Neural progenitor cell (in vitro differentiated cells): Measurements from ENCODE around the gene SAMD4A. TPM values are rescaled to one million over a fixed set of nuclear protein-coding genes. Genes with fewer than 3 reads are reported as not detected.
A peak's percentile ranks its signal among the peaks of the same experiment; 100 is the strongest.

Experiments used
- DNase-seq: peaks from one replicate; pipeline ENCODE4 v3.0.0-alpha.2; 2016; ENCODE audit warnings: low spot score
- H2AFZ ChIP-seq: fragments of 200-600 bp; sonication (generic); replicated peaks from 2 replicates; pipeline ENCODE4 v1.6.1; 2016; ENCODE audit warnings: antibody characterized with exemption
- H3F3A ChIP-seq: fragments of 200-600 bp; sonication (generic); 2 replicates; pipeline ENCODE4 v1.6.1; 2016; ENCODE audit warnings: antibody characterized with exemption, low read depth
- H3K27ac ChIP-seq: fragments of 200-600 bp; sonication (generic); 2 replicates; pipeline ENCODE4 v1.5.1; 2016; ENCODE audit warnings: mild to moderate bottlenecking
- H3K27me3 ChIP-seq: fragments of 200-600 bp; sonication (generic); 2 replicates; pipeline ENCODE4 v1.6.1; 2016; ENCODE audit warnings: mild to moderate bottlenecking, moderate library complexity
- H3K36me3 ChIP-seq: fragments of 200-600 bp; sonication (generic); 2 replicates; pipeline ENCODE4 v1.5.1; 2016
- H3K4me1 ChIP-seq: fragments of 200-600 bp; sonication (generic); 2 replicates; pipeline ENCODE4 v1.6.1; 2016; ENCODE audit warnings: mixed run types
- H3K4me2 ChIP-seq: fragments of 200-600 bp; sonication (generic); 2 replicates; pipeline ENCODE4 v1.6.1; 2016
- H3K4me3 ChIP-seq: fragments of 200-600 bp; sonication (generic); 2 replicates; pipeline ENCODE4 v1.5.1; 2016
- H3K79me2 ChIP-seq: fragments of 200-600 bp; sonication (generic); 2 replicates; pipeline ENCODE4 v1.6.1; 2016; ENCODE audit warnings: low read depth
- H3K9ac ChIP-seq: fragments of 200-600 bp; sonication (generic); 2 replicates; pipeline ENCODE4 v1.6.1; 2016
- H3K9me3 ChIP-seq: fragments of 200-600 bp; sonication (generic); 2 replicates; pipeline ENCODE4 v1.5.1; 2016; ENCODE audit warnings: low read depth
- H4K20me1 ChIP-seq: fragments of 200-600 bp; sonication (generic); 2 replicates; pipeline ENCODE4 v1.6.1; 2016; ENCODE audit warnings: low read depth
- H3K27ac Mint-ChIP-seq: 3 replicates; pipeline ENCODE4 v1.8.0; 2021; ENCODE audit warnings: mixed read lengths
- H3K27me3 Mint-ChIP-seq: 2 replicates; pipeline ENCODE4 v1.8.0; 2022; ENCODE audit warnings: low read depth, mild to moderate bottlenecking, inconsistent platforms, moderate library complexity, mixed read lengths; ENCODE audit not compliant: insufficient read depth
- H3K36me3 Mint-ChIP-seq: 3 replicates; pipeline ENCODE4 v1.8.0; 2021; ENCODE audit warnings: mixed read lengths
- H3K4me1 Mint-ChIP-seq: 3 replicates; pipeline ENCODE4 v1.8.0; 2021; ENCODE audit warnings: mixed read lengths
- H3K4me3 Mint-ChIP-seq: 3 replicates; pipeline ENCODE4 v1.8.0; 2021; ENCODE audit warnings: mild to moderate bottlenecking, moderate library complexity, mixed read lengths
- H3K9me3 Mint-ChIP-seq: 3 replicates; pipeline ENCODE4 v1.8.0; 2020; ENCODE audit warnings: mixed read lengths
- CTCF ChIP-seq: fragments of 200-600 bp; sonication (generic); IDR thresholded peaks from 2 replicates; pipeline ENCODE4 v1.5.1; 2017; ENCODE audit warnings: antibody characterized with exemption, mild to moderate bottlenecking
- EZH2 ChIP-seq: fragments of 200-600 bp; sonication (generic); IDR thresholded peaks from 2 replicates; pipeline ENCODE4 v1.6.1; 2017; ENCODE audit warnings: antibody characterized with exemption, mild to moderate bottlenecking, moderate library complexity
- EZH2phosphoT487 ChIP-seq: fragments of 200-600 bp; sonication (generic); IDR thresholded peaks from 2 replicates; pipeline ENCODE4 v1.6.1; 2017; ENCODE audit warnings: antibody characterized with exemption
- total RNA-seq: library from RNA; depleted of rRNA; stranded (reverse); fragments of >200 nt; gene quantifications from 2 replicates; pipeline ENCODE4 v1.2.3, GENCODE V29; 2015; ENCODE audit warnings: low replicate concordance

The SAMD4A gene
- total RNA-seq, 1 donor from 2014 or later, result 4.3 TPM

GRCh38 chr14:54675236-54676128 is 108.6 kb downstream of the SAMD4A start:
- Histone ChIP-seq H3K79me2 (no peaks in the 10 kb centered on the region), H3K27me3 (no peaks in the 10 kb centered on the region), H3K9ac (no peak overlapping the region), H4K20me1 (no peaks in the 10 kb centered on the region), H3K36me3 (no peaks in the 10 kb centered on the region), H3F3A (no peaks in the 10 kb centered on the region), H2AFZ (no peak overlapping the region), H3K27ac (no peak overlapping the region), H3K4me2 (no peak overlapping the region), H3K4me1 (peaks cover 34% of the 10 kb centered on the region), H3K4me3 (no peak overlapping the region), H3K9me3 (no peaks in the 10 kb centered on the region)
- no peaks in the 10 kb centered on the region for H3K9me3 Mint-ChIP-seq
- peaks cover 5% of the 10 kb centered on the region for H3K27me3 Mint-ChIP-seq
- H3K4me3 Mint-ChIP-seq, result no peak overlapping the region
- no peak for TF ChIP-seq EZH2phosphoT487
- no peak for TF ChIP-seq EZH2
- TF ChIP-seq CTCF, result no peak
- DNase-seq, result no peak
- peak overlapping the region; percentile 94 for H3K27ac Mint-ChIP-seq
- H3K4me1 Mint-ChIP-seq, result peaks cover 73% of the 10 kb centered on the region
- H3K36me3 Mint-ChIP-seq, result no peaks in the 10 kb centered on the region

GRCh38 chr14:54676812-54677708 is 110.1 kb downstream of the SAMD4A start:
- Histone ChIP-seq H3K4me1 (peaks cover 34% of the 10 kb centered on the region), H3F3A (no peaks in the 10 kb centered on the region), H3K79me2 (no peaks in the 10 kb centered on the region), H3K9ac (no peak overlapping the region), H3K27me3 (no peaks in the 10 kb centered on the region), H2AFZ (peak overlapping the region; percentile 7), H3K9me3 (no peaks in the 10 kb centered on the region), H4K20me1 (no peaks in the 10 kb centered on the region), H3K36me3 (no peaks in the 10 kb centered on the region), H3K4me3 (no peak overlapping the region), H3K4me2 (peak overlapping the region; percentile 48), H3K27ac (peak overlapping the region; percentile 23)
- H3K4me1 Mint-ChIP-seq, result peaks cover 59% of the 10 kb centered on the region
- H3K4me3 Mint-ChIP-seq, result peak overlapping the region; percentile 41
- H3K9me3 Mint-ChIP-seq, result no peaks in the 10 kb centered on the region
- peak overlapping the region; percentile 97 for H3K27ac Mint-ChIP-seq
- no peaks in the 10 kb centered on the region for H3K36me3 Mint-ChIP-seq
- peak; percentile 78 for DNase-seq
- H3K27me3 Mint-ChIP-seq, result peaks cover 2% of the 10 kb centered on the region
- TF ChIP-seq CTCF (no peak), EZH2 (no peak), EZH2phosphoT487 (no peak)

- no peaks in the 10 kb centered on the region for H3K27me3 Mint-ChIP-seq
- Histone ChIP-seq H3K27me3 (no peaks in the 10 kb centered on the region), H3K9me3 (no peaks in the 10 kb centered on the region), H3K27ac (no peak overlapping the region), H4K20me1 (no peaks in the 10 kb centered on the region), H3K4me2 (no peak overlapping the region), H3K79me2 (no peaks in the 10 kb centered on the region), H3K36me3 (no peaks in the 10 kb centered on the region), H3K9ac (no peak overlapping the region), H3F3A (no peaks in the 10 kb centered on the region), H3K4me1 (peaks cover 38% of the 10 kb centered on the region), H2AFZ (no peak overlapping the region), H3K4me3 (no peak overlapping the region)
- H3K27ac Mint-ChIP-seq, result no peak overlapping the region
- DNase-seq, result no peak
- TF ChIP-seq EZH2phosphoT487 (no peak), CTCF (no peak), EZH2 (no peak)
- no peak overlapping the region for H3K4me3 Mint-ChIP-seq
- no peaks in the 10 kb centered on the region for H3K36me3 Mint-ChIP-seq
- no peaks in the 10 kb centered on the region for H3K9me3 Mint-ChIP-seq
- peaks cover 45% of the 10 kb centered on the region for H3K4me1 Mint-ChIP-seq
Measured at GRCh38 chr14:54680651-54681050, 113.7 kb downstream of the SAMD4A start.
